IMR-90 (cell line): ENCODE results near the gene NDUFA13. TPM values are rescaled to one million over a fixed set of nuclear protein-coding genes. Genes with fewer than 3 reads are reported as not detected.

ENCODE experiments used
- ATAC-seq: fragments of 200-7000 bp; cut with Tn5 transposase; 2 replicates; pipeline ENCODE4 v1.9.1; 2020; ENCODE audit warnings: low read depth, mild to moderate bottlenecking, moderate library complexity
- BruUV-seq: library from RNA; stranded (reverse); fragments of 400-500 nt; replicated peaks from 2 replicates; lab custom pipeline; 2021; lab: Mats Ljungman, UMichigan
- CTCF ChIA-PET: fragments of 300-600 bp; formaldehyde crosslinking; extraction: SDS; loops from one replicate; lab custom pipeline; 2021; ENCODE audit warnings: antibody characterized with exemption; lab: Yijun Ruan, JAX
- POLR2A ChIA-PET: fragments of 300-600 bp; sonication (Branson Sonifier 250); formaldehyde crosslinking; loops from one replicate; lab custom pipeline; 2022; ENCODE audit warnings: antibody characterized with exemption; ENCODE audit not compliant: unreplicated experiment; lab: Charles Lee
- DNase-seq: peaks from one replicate; pipeline ENCODE4 v3.0.0; 2013
- H2AFZ ChIP-seq: replicated peaks from 2 replicates; pipeline ENCODE3; 2013; ENCODE audit warnings: low read length, mild to moderate bottlenecking; ENCODE audit not compliant: poor library complexity
- H2AK5ac ChIP-seq: 2 replicates; pipeline ENCODE4 v1.6.1; 2013; ENCODE audit warnings: low read depth, low read length, inconsistent platforms
- H2AK9ac ChIP-seq: replicated peaks from 2 replicates; pipeline ENCODE3; 2013; ENCODE audit warnings: mild to moderate bottlenecking, low read depth, low read length, moderate library complexity; ENCODE audit not compliant: poor library complexity
- H2BK120ac ChIP-seq: 2 replicates; pipeline ENCODE4 v1.6.1; 2013; ENCODE audit warnings: low read depth, low read length, inconsistent platforms
- H2BK15ac ChIP-seq: 3 replicates; pipeline ENCODE4 v1.6.1; 2013; ENCODE audit warnings: low read depth, low read length, inconsistent platforms
- H2BK20ac ChIP-seq: 2 replicates; pipeline ENCODE4 v1.6.1; 2013; ENCODE audit warnings: low read depth, mild to moderate bottlenecking, inconsistent platforms, low read length, moderate library complexity
- H2BK5ac ChIP-seq: 2 replicates; pipeline ENCODE4 v1.6.1; 2013; ENCODE audit warnings: mild to moderate bottlenecking, low read depth, low read length, inconsistent platforms; ENCODE audit not compliant: poor library complexity, severe bottlenecking
- H3K14ac ChIP-seq: replicated peaks from 2 replicates; pipeline ENCODE4 v1.6.1; 2013; ENCODE audit warnings: low read depth, low read length, inconsistent platforms
- H3K18ac ChIP-seq: 2 replicates; pipeline ENCODE4 v1.6.1; 2013; ENCODE audit warnings: low read depth, low read length, control low read depth
- H3K23ac ChIP-seq: 2 replicates; pipeline ENCODE4 v1.6.1; 2013; ENCODE audit warnings: low read depth, low read length, inconsistent platforms
- H3K27ac ChIP-seq: 2 replicates; pipeline ENCODE4 v1.5.1; 2013; ENCODE audit warnings: mild to moderate bottlenecking, control low read depth, low read length; ENCODE audit not compliant: insufficient read depth
- H3K27me3 ChIP-seq: 2 replicates; pipeline ENCODE4 v1.6.1; 2013; ENCODE audit warnings: low read length; ENCODE audit not compliant: control insufficient read depth, insufficient read depth
- H3K36me3 ChIP-seq: 2 replicates; pipeline ENCODE4 v1.6.1; 2013; ENCODE audit warnings: low read length, mixed read lengths; ENCODE audit not compliant: control insufficient read depth, insufficient read depth
- H3K4ac ChIP-seq: 2 replicates; pipeline ENCODE4 v1.6.1; 2013; ENCODE audit warnings: low read depth, low read length, inconsistent platforms
- H3K4me1 ChIP-seq: 2 replicates; pipeline ENCODE4 v1.6.1; 2013; ENCODE audit warnings: low read length, mixed read lengths; ENCODE audit not compliant: control insufficient read depth, insufficient read depth
- H3K4me2 ChIP-seq: 2 replicates; pipeline ENCODE4 v1.6.1; 2013; ENCODE audit warnings: low read depth, mild to moderate bottlenecking, control low read depth, low read length, moderate library complexity
- H3K4me3 ChIP-seq: 2 replicates; pipeline ENCODE4 v1.5.1; 2013; ENCODE audit warnings: low read depth, mild to moderate bottlenecking, control low read depth, low read length, moderate library complexity; ENCODE audit not compliant: insufficient read depth
- H3K56ac ChIP-seq: 2 replicates; pipeline ENCODE4 v1.6.1; 2013; ENCODE audit warnings: low read length, inconsistent platforms; ENCODE audit not compliant: insufficient read depth; ENCODE audit errors: extremely low read depth
- H3K79me1 ChIP-seq, 2 experiments: 2 replicates each; pipeline ENCODE4 v1.6.1; 2013; ENCODE audit warnings: low read length in 2 of 2, inconsistent platforms in 1 of 2, low read depth in 1 of 2
- H3K9ac ChIP-seq: 2 replicates; pipeline ENCODE4 v1.6.1; 2013; ENCODE audit warnings: low read depth, low read length, control low read depth
- H3K9me1 ChIP-seq: 2 replicates; pipeline ENCODE4 v1.6.1; 2013; ENCODE audit warnings: low read length, inconsistent platforms; ENCODE audit not compliant: insufficient read depth
- H3K9me3 ChIP-seq: 2 replicates; pipeline ENCODE4 v1.6.1; 2013; ENCODE audit warnings: low read length; ENCODE audit not compliant: control insufficient read depth, insufficient read depth
- H4K20me1 ChIP-seq: 2 replicates; pipeline ENCODE4 v1.6.1; 2013; ENCODE audit warnings: low read length, inconsistent platforms; ENCODE audit not compliant: insufficient read depth
- H4K5ac ChIP-seq: 2 replicates; pipeline ENCODE4 v1.6.1; 2013; ENCODE audit warnings: mild to moderate bottlenecking, low read depth, low read length, control low read depth
- H4K8ac ChIP-seq, 2 experiments: 2 replicates each; pipeline ENCODE4 v1.6.1; 2013; ENCODE audit warnings: low read depth in 2 of 2, low read length in 2 of 2, control low read depth in 1 of 2, inconsistent platforms in 1 of 2
- H4K91ac ChIP-seq: 2 replicates; pipeline ENCODE4 v1.6.1; 2013; ENCODE audit warnings: low read depth, low read length, inconsistent platforms; ENCODE audit not compliant: insufficient read depth
- BHLHE40 ChIP-seq: fragments of 150-350 bp; IDR thresholded peaks from 2 replicates; pipeline ENCODE4 v1.6.1; 2016; ENCODE audit warnings: mild to moderate bottlenecking, low read depth, low read length
- CEBPB ChIP-seq: IDR thresholded peaks from 2 replicates; pipeline ENCODE4 v1.6.1; 2012; ENCODE audit warnings: low read depth, low read length, improper control_type of control experiment
- CHD1 ChIP-seq: IDR thresholded peaks from 2 replicates; pipeline ENCODE4 v1.6.1; 2012; ENCODE audit warnings: low read depth, low read length, improper control_type of control experiment
- CTCF ChIP-seq: conservative IDR thresholded peaks from 2 replicates; pipeline ENCODE4 v1.5.1; 2012; ENCODE audit warnings: mild to moderate bottlenecking, low read depth, low read length, improper control_type of control experiment
- FOS ChIP-seq: fragments of 150-350 bp; IDR thresholded peaks from 2 replicates; pipeline ENCODE4 v1.6.1; 2016; ENCODE audit warnings: low read depth, low read length
- MAFK ChIP-seq: IDR thresholded peaks from 2 replicates; pipeline ENCODE4 v1.6.1; 2012; ENCODE audit warnings: low read depth, low read length, improper control_type of control experiment
- MAZ ChIP-seq: IDR thresholded peaks from 2 replicates; pipeline ENCODE4 v1.6.1; 2012; ENCODE audit warnings: low read depth, mild to moderate bottlenecking, low read length, improper control_type of control experiment, moderate library complexity, borderline replicate concordance
- MXI1 ChIP-seq: IDR thresholded peaks from 2 replicates; pipeline ENCODE4 v1.6.1; 2012; ENCODE audit warnings: low read depth, mild to moderate bottlenecking, low read length, moderate library complexity, borderline replicate concordance
- NFE2L2 ChIP-seq: fragments of 150-350 bp; IDR thresholded peaks from 2 replicates; pipeline ENCODE4 v1.6.1; 2016; ENCODE audit warnings: low read depth, mild to moderate bottlenecking, low read length
- POLR2A ChIP-seq: IDR thresholded peaks from 2 replicates; pipeline ENCODE4 v1.6.1; 2012; ENCODE audit warnings: mild to moderate bottlenecking, low read depth, low read length
- RAD21 ChIP-seq: IDR thresholded peaks from 2 replicates; pipeline ENCODE4 v1.6.1; 2012; ENCODE audit warnings: low read length, improper control_type of control experiment
- RCOR1 ChIP-seq: IDR thresholded peaks from 2 replicates; pipeline ENCODE4 v1.6.1; 2012; ENCODE audit warnings: mild to moderate bottlenecking, low read length, improper control_type of control experiment; ENCODE audit not compliant: insufficient replicate concordance
- RFX5 ChIP-seq: IDR thresholded peaks from 2 replicates; pipeline ENCODE4 v1.8.0; 2012; ENCODE audit warnings: low read depth, mild to moderate bottlenecking, low read length, moderate library complexity
- SMC3 ChIP-seq: fragments of 150-350 bp; IDR thresholded peaks from 2 replicates; pipeline ENCODE4 v1.6.1; 2016; ENCODE audit warnings: low read depth, mild to moderate bottlenecking, antibody characterized with exemption, low read length, moderate library complexity
- WGBS, 2 experiments: methylation state at CpG; one replicate each; pipeline versions ENCODE4 v1.1.5 to v1.1.7; 2013; ENCODE audit warnings: missing lambda C conversion rate in 2 of 2; ENCODE audit not compliant: insufficient read length in 1 of 2; ENCODE audit errors: extremely low coverage in 2 of 2; 5-methylcytosine and 5-hydroxymethylcytosine counted together
- dilution Hi-C: fragments of 300-500 bp; cut with HindIII; formaldehyde crosslinking; loops from one replicate; pipeline ENCODE4 v1.14.3; 2018; ENCODE audit warnings: low sequenced_read_pairs; ENCODE audit not compliant: unreplicated experiment
- in situ Hi-C: fragments of 300-500 bp; cut with MboI; formaldehyde crosslinking; loops from 3 replicates; pipeline ENCODE4 v1.14.3; 2019; ENCODE audit warnings: low sequenced_read_pairs, inconsistent platforms, mixed read lengths
- intact Hi-C: fragments of 100-400 bp; cut with micrococcal nuclease; formaldehyde crosslinking; loops from 2 replicates; pipeline ENCODE4 v1.10.0; 2022
- polyA plus RNA-seq, 3 experiments: library from polyadenylated mRNA; depleted of rRNA; stranded (reverse); fragments of >200 nt; gene quantifications; 2 replicates each; pipeline ENCODE4 v1.2.3, GENCODE V29; 2012; ENCODE audit warnings: low replicate concordance in 1 of 3
- total RNA-seq: library from RNA; depleted of rRNA; stranded (reverse); fragments of >200 nt; gene quantifications from 2 replicates; pipeline ENCODE4 v1.2.3, GENCODE V29; 2012
- TF ChIP-seq, protein P1 (sequence below): fragments of 150-350 bp; IDR thresholded peaks from 2 replicates; pipeline ENCODE4 v1.6.1; 2016; ENCODE audit warnings: low read depth, mild to moderate bottlenecking, low read length, moderate library complexity, borderline replicate concordance
- TF ChIP-seq, protein P2 (sequence below): fragments of 150-350 bp; IDR thresholded peaks from 2 replicates; pipeline ENCODE4 v1.6.1; 2017; ENCODE audit warnings: mild to moderate bottlenecking, antibody characterized with exemption, low read length, low read depth

NDUFA13 gene
- total and polyA plus RNA-seq, 2 of the 4 experiments (the other 2 are of a cell fraction): 30.6 to 667 TPM

DNA sequence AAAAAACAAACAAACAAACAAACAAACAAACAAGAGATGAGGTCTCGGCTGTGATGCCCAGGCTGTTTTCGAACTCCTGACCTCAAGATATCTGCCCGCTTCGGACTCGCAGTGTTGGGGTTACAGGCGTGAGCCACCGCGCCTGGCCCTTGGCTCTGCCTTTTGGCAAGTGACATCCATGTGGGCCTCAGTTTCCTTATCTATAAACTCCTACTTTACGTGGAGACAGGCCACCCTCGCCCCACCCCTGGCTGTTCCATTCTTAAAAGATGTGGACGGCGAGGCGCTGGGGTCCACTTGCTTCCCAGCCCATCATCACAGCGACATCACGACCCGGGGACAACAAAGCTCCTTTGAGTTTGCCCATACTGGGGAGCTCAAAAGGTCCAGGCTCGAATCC, 2.3 kb upstream of the NDUFA13 start:
- ATAC-seq (no peak), DNase-seq (no peak)
- Histone ChIP-seq H2BK120ac (no peak overlapping the region), H3K4ac (no peak overlapping the region), H3K27ac (no peak overlapping the region), H2BK5ac (no peak overlapping the region), H3K18ac (no peak overlapping the region), H4K20me1 (no peaks in the 10 kb centered on the region), H4K8ac (no peak overlapping the region), H4K5ac (no peak overlapping the region), H2BK15ac (no peak overlapping the region), H3K56ac (no peak overlapping the region), H2AK9ac (no peak overlapping the region), H3K9ac (no peak overlapping the region), H4K91ac (no peak overlapping the region), H3K9me1 (peaks cover 5% of the 10 kb centered on the region; the same call in 1 of the 2 replicates), H3K36me3 (no peaks in the 10 kb centered on the region), H3K4me2 (no peak overlapping the region), H3K14ac (no peak overlapping the region), H2AFZ (no peak overlapping the region), H3K23ac (no peak overlapping the region), H2BK20ac (no peak overlapping the region), H2AK5ac (no peak overlapping the region), H3K79me1 (peaks cover 10 to 38% of the 10 kb centered on the region in 2 experiments), H3K4me1 (peaks cover 5% of the 10 kb centered on the region; the same call in 1 of the 2 replicates), H3K9me3 (0 out of 2 replicates have a peak, but pooled peaks cover 3% of the 10 kb centered on the region), H3K4me3 (no peak overlapping the region), H3K27me3 (no peaks in the 10 kb centered on the region)
- in situ Hi-C loops (no loop called here), dilution Hi-C loops (no loop called here), intact Hi-C loops (no loop called here)
- TF ChIP-seq MXI1: no peak
- TF ChIP-seq FOS: no peak
- no peak for TF ChIP-seq MAZ
- TF ChIP-seq, protein P1, sequence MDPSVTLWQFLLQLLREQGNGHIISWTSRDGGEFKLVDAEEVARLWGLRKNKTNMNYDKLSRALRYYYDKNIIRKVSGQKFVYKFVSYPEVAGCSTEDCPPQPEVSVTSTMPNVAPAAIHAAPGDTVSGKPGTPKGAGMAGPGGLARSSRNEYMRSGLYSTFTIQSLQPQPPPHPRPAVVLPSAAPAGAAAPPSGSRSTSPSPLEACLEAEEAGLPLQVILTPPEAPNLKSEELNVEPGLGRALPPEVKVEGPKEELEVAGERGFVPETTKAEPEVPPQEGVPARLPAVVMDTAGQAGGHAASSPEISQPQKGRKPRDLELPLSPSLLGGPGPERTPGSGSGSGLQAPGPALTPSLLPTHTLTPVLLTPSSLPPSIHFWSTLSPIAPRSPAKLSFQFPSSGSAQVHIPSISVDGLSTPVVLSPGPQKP: no peak
- TF ChIP-seq, protein P2, sequence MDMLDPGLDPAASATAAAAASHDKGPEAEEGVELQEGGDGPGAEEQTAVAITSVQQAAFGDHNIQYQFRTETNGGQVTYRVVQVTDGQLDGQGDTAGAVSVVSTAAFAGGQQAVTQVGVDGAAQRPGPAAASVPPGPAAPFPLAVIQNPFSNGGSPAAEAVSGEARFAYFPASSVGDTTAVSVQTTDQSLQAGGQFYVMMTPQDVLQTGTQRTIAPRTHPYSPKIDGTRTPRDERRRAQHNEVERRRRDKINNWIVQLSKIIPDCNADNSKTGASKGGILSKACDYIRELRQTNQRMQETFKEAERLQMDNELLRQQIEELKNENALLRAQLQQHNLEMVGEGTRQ: no peak
- no peak for TF ChIP-seq CTCF
- no peak for TF ChIP-seq BHLHE40
- TF ChIP-seq CHD1: no peak
- TF ChIP-seq RAD21: no peak
- TF ChIP-seq NFE2L2: no peak
- TF ChIP-seq MAFK: no peak
- TF ChIP-seq CEBPB: no peak
- no peak for TF ChIP-seq RFX5
- TF ChIP-seq RCOR1: no peak
- no peak for TF ChIP-seq SMC3
- TF ChIP-seq POLR2A: no peak
- BruUV-seq: no TSS peak
- POLR2A ChIA-PET: no interaction called here
- CTCF ChIA-PET: no interaction called here
- WGBS, 2 experiments: 96% methylated on average over 8 of the region's 17 CpGs; no CpG with 5 or more reads in 1 of the 2 experiments
